Loucy (cell line): Measurements from ENCODE around the gene PLXDC1.

Experiments
- H2AFZ ChIP-seq: fragments of 200-600 bp; sonication (generic); 2 replicates; pipeline ENCODE4 v1.6.0; 2016; ENCODE audit warnings: antibody characterized with exemption, mild to moderate bottlenecking, low read length, moderate library complexity
- H3F3A ChIP-seq: fragments of 200-600 bp; 2 replicates; pipeline ENCODE4 v1.6.0; 2016; ENCODE audit warnings: antibody characterized with exemption, low read depth, mild to moderate bottlenecking
- H3K27me3 ChIP-seq: fragments of 200-600 bp; sonication (generic); 2 replicates; pipeline ENCODE4 v1.6.1; 2014; ENCODE audit warnings: low read length, mild to moderate bottlenecking; ENCODE audit not compliant: insufficient read depth, poor library complexity, severe bottlenecking
- H3K36me3 ChIP-seq: fragments of 200-600 bp; sonication (generic); 2 replicates; pipeline ENCODE4 v1.6.1; 2016; ENCODE audit warnings: low read length; ENCODE audit not compliant: insufficient read depth
- H3K4me1 ChIP-seq: fragments of 200-600 bp; sonication (generic); 2 replicates; pipeline ENCODE4 v1.5.1; 2014; ENCODE audit warnings: low read length, mild to moderate bottlenecking; ENCODE audit not compliant: insufficient read depth, poor library complexity, severe bottlenecking
- H3K4me2 ChIP-seq: fragments of 200-600 bp; sonication (generic); 2 replicates; pipeline ENCODE4 v1.6.0; 2014; ENCODE audit warnings: antibody characterized with exemption, low read length, low read depth, mild to moderate bottlenecking; ENCODE audit not compliant: poor library complexity, severe bottlenecking
- H3K4me3 ChIP-seq: fragments of 200-600 bp; sonication (generic); 2 replicates; pipeline ENCODE4 v1.5.1; 2014; ENCODE audit warnings: low read length, mild to moderate bottlenecking, mixed read lengths; ENCODE audit not compliant: poor library complexity, severe bottlenecking
- H3K79me2 ChIP-seq: fragments of 200-600 bp; sonication (generic); 2 replicates; pipeline ENCODE4 v1.6.1; 2014; ENCODE audit warnings: low read length; ENCODE audit not compliant: insufficient read depth
- H3K9ac ChIP-seq: fragments of 200-600 bp; sonication (generic); 2 replicates; pipeline ENCODE4 v1.6.0; 2014; ENCODE audit warnings: mild to moderate bottlenecking, low read depth, low read length, moderate library complexity; ENCODE audit not compliant: poor library complexity, severe bottlenecking
- H3K9me2 ChIP-seq: fragments of 200-600 bp; sonication (generic); replicated peaks from 2 replicates; pipeline ENCODE4 v1.6.1; 2016; ENCODE audit warnings: low read depth, low read length, mixed read lengths
- H3K9me3 ChIP-seq: fragments of 200-600 bp; sonication (generic); 2 replicates; pipeline ENCODE4 v1.6.1; 2014; ENCODE audit warnings: mild to moderate bottlenecking, antibody characterized with exemption, low read length, low read depth; ENCODE audit not compliant: insufficient read depth
- H4K20me1 ChIP-seq: fragments of 200-600 bp; sonication (generic); 2 replicates; pipeline ENCODE4 v1.6.0; 2014; ENCODE audit warnings: antibody characterized with exemption, low read length, mild to moderate bottlenecking; ENCODE audit not compliant: insufficient read depth, poor library complexity, severe bottlenecking
- EZH2phosphoT487 ChIP-seq: fragments of 200-600 bp; IDR thresholded peaks from 2 replicates; pipeline ENCODE4 v1.6.1; 2018; ENCODE audit warnings: antibody characterized with exemption, mild to moderate bottlenecking, moderate library complexity, borderline replicate concordance
- TF ChIP-seq, protein P1 (sequence below): fragments of 200-600 bp; sonication (generic); conservative IDR thresholded peaks from 2 replicates; pipeline ENCODE4 v1.5.1; 2014; ENCODE audit warnings: mild to moderate bottlenecking, antibody characterized with exemption, low read length

The PLXDC1 gene

DNA sequence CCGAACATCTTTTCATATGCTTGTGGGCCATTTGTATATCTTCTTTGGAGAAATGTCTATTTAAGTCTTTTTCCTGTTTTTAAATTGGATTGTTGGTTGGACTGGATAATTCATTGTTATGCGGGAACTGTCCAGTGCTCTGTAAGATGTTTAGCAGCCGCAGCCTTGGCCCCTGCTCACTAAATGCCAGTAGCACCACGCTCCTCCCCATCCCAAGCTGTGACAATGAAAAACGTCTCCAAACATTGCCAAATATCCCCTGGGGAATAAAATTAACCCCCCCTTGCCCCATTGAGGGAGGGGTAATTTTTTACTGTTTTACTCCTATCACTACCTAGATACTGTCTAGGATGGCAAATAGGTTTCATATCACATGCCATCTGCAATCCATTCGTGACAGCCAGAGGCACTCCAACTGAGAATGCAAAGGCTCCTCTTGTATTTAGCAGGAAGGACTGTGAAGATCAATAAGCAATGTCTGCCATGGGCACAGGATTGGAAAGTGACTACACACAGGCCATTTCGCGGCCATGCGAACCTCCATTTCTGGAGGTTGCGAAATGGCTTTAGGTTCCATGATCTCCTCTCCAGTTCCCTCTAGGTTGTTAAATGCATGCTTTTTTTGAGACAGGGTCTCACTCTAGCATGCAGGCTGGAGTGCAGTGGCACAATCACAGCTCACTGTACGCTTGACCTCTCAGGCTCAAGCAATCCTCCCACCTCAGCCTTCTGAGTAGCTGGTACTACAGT, 9.3 kb downstream of the PLXDC1 start:
- Histone ChIP-seq H2AFZ (no peak overlapping the region), H3F3A (no peaks in the 10 kb centered on the region), H3K4me1 (no peaks in the 10 kb centered on the region), H3K27me3 (no peaks in the 10 kb centered on the region), H3K9me2 (no peaks in the 10 kb centered on the region), H3K36me3 (no peaks in the 10 kb centered on the region), H3K4me3 (no peak overlapping the region), H3K9ac (no peak overlapping the region), H3K79me2 (no peaks in the 10 kb centered on the region), H4K20me1 (no peaks in the 10 kb centered on the region), H3K4me2 (no peak overlapping the region), H3K9me3 (no peaks in the 10 kb centered on the region)
- TF ChIP-seq, protein P1, sequence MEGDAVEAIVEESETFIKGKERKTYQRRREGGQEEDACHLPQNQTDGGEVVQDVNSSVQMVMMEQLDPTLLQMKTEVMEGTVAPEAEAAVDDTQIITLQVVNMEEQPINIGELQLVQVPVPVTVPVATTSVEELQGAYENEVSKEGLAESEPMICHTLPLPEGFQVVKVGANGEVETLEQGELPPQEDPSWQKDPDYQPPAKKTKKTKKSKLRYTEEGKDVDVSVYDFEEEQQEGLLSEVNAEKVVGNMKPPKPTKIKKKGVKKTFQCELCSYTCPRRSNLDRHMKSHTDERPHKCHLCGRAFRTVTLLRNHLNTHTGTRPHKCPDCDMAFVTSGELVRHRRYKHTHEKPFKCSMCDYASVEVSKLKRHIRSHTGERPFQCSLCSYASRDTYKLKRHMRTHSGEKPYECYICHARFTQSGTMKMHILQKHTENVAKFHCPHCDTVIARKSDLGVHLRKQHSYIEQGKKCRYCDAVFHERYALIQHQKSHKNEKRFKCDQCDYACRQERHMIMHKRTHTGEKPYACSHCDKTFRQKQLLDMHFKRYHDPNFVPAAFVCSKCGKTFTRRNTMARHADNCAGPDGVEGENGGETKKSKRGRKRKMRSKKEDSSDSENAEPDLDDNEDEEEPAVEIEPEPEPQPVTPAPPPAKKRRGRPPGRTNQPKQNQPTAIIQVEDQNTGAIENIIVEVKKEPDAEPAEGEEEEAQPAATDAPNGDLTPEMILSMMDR = no peak
- TF ChIP-seq EZH2phosphoT487 = no peak

DNA sequence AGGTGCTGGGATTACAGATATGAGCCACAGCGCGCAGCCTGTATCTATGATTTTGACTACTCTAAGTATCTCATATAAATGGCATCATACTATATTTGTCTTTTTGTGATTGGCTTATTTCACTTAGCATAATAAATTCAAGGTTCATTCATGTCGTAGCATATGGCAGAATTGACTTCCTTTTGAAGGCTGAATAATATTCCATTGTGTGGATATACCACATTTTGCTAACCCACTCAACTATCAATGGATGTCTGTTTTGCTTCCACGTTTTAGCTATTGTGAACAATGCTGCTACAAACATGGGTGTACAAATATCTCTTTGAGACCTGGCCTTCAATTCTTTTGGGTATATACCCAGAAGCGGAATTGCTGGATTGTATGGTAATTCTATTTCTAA, 10.1 kb downstream of the PLXDC1 start:
- no peak for TF ChIP-seq EZH2phosphoT487
- TF ChIP-seq, protein P1 = no peak
- H3K27me3 ChIP-seq = no peaks in the 10 kb centered on the region
- H3K79me2 ChIP-seq = no peaks in the 10 kb centered on the region
- no peak overlapping the region for H2AFZ ChIP-seq
- H4K20me1 ChIP-seq = no peaks in the 10 kb centered on the region
- H3F3A ChIP-seq = no peaks in the 10 kb centered on the region
- H3K9me2 ChIP-seq = no peaks in the 10 kb centered on the region
- H3K9me3 ChIP-seq = no peaks in the 10 kb centered on the region
- no peak overlapping the region for H3K4me2 ChIP-seq
- no peak overlapping the region for H3K4me3 ChIP-seq
- no peaks in the 10 kb centered on the region for H3K36me3 ChIP-seq
- H3K4me1 ChIP-seq = no peaks in the 10 kb centered on the region
- H3K9ac ChIP-seq = no peak overlapping the region

DNA sequence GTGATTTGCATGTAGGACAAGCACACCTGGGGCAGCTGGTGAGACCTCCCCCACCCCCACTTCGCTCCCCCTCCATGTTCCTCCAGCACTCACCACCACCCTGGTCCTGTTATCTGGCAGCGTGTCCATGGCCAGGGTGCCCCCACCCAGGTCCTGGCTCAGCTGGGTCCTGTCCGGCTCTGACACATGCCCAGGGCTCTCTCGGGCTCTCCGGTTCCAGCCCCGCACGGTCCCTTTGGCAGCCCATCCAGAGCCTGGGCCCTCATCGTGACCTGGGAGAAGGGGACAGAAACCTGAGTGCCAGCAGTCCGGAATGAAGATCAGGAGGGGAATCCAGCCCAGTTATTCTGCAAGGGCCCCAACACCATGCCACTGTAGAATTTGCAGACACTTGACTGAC, 11.9 kb downstream of the PLXDC1 start:
- no peaks in the 10 kb centered on the region for H3K36me3 ChIP-seq
- H3F3A ChIP-seq = no peaks in the 10 kb centered on the region
- H4K20me1 ChIP-seq = no peaks in the 10 kb centered on the region
- no peak overlapping the region for H3K4me3 ChIP-seq
- no peaks in the 10 kb centered on the region for H3K79me2 ChIP-seq
- no peaks in the 10 kb centered on the region for H3K4me1 ChIP-seq
- H3K4me2 ChIP-seq = no peak overlapping the region
- H3K9me3 ChIP-seq = no peaks in the 10 kb centered on the region
- no peaks in the 10 kb centered on the region for H3K27me3 ChIP-seq
- TF ChIP-seq, protein P1 = no peak
- no peak for TF ChIP-seq EZH2phosphoT487
- no peak overlapping the region for H2AFZ ChIP-seq
- no peak overlapping the region for H3K9ac ChIP-seq
- H3K9me2 ChIP-seq = no peaks in the 10 kb centered on the region
